ENCODE measurements around the gene PDSS2.

The PDSS2 gene

GRCh38 chr6:107129370-107129925, 329.9 kb downstream of the PDSS2 start:
- TF ChIP-seq CTCF (conservative IDR thresholded peaks at IDR 0.05; ENCODE audit: low read depth, low read length) = no peak
- H3K4me3 ChIP-seq (ENCODE audit: low read length) = no peak overlapping the region
- DNase-seq (ENCODE audit: low read depth) = no peak

DNA sequence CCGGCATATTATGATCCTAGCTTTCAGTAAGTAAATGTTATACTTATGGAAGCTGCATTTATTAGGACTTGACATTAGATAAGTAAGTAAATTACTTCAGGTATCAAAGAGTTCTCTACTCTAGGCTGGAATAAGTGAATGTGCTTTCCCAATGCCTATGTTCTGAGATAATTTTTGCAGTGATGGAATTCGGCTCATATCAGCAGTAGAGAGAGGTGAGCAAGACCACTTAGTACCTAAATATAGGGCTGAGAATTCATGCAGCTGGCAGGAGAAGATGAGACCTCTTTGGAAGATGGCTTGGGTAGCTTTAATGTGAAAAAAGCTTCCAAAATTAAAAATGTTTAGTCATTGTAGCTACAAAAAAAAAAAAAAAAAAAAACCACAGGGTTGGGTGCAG, 330.8 kb downstream of the PDSS2 start:
- no peak for TF ChIP-seq CTCF (conservative IDR thresholded peaks at IDR 0.05; ENCODE audit: low read depth, low read length)
- no peak for DNase-seq (ENCODE audit: low read depth)
- H3K4me3 ChIP-seq (ENCODE audit: low read length) = no peak overlapping the region

GRCh38 chr6:107128175-107128574, 331.2 kb downstream of the PDSS2 start:
- TF ChIP-seq CTCF (conservative IDR thresholded peaks at IDR 0.05; ENCODE audit: low read depth, low read length) = no peak
- no peak overlapping the region for H3K4me3 ChIP-seq (ENCODE audit: low read length)
- no peak for DNase-seq (ENCODE audit: low read depth)

GRCh38 chr6:107125771-107126170, 333.6 kb downstream of the PDSS2 start:
- no peak for DNase-seq (ENCODE audit: low read depth)
- TF ChIP-seq CTCF (conservative IDR thresholded peaks at IDR 0.05; ENCODE audit: low read depth, low read length) = no peak

GRCh38 chr6:107124934-107125348, 334.4 kb downstream of the PDSS2 start:
- no peak overlapping the region for H3K4me3 ChIP-seq (ENCODE audit: low read length)
- no peak for DNase-seq (ENCODE audit: low read depth)
- no peak for TF ChIP-seq CTCF (conservative IDR thresholded peaks at IDR 0.05; ENCODE audit: low read depth, low read length)

More at GRCh38 chr6:107125771-107126170, 333.6 kb downstream of the PDSS2 start:
- H3K4me3 ChIP-seq (ENCODE audit: low read length) = no peak overlapping the region

GRCh38 chr6:107123501-107123900, 335.9 kb downstream of the PDSS2 start:
- no peak for TF ChIP-seq CTCF (conservative IDR thresholded peaks at IDR 0.05; ENCODE audit: low read depth, low read length)
- H3K4me3 ChIP-seq (ENCODE audit: low read length) = no peak overlapping the region
- no peak for DNase-seq (ENCODE audit: low read depth)

- DNase-seq (ENCODE audit: low read depth) = no peak
- H3K4me3 ChIP-seq (ENCODE audit: low read length) = no peak overlapping the region
- TF ChIP-seq CTCF (conservative IDR thresholded peaks at IDR 0.05; ENCODE audit: low read depth, low read length) = no peak
Measured at GRCh38 chr6:107122748-107123147, 336.6 kb downstream of the PDSS2 start.

Measured in retinal pigment epithelial cell (primary cell).